Activated CD8-positive, alpha-beta T cell treated with anti-CD3 and anti-CD28 coated beads for 36 hours (primary cell): ENCODE results near the gene PRICKLE3. TPM values are rescaled to one million over a fixed set of nuclear protein-coding genes. Genes with fewer than 3 reads are reported as not detected.

Experiments used
- ATAC-seq: fragments of 200-7000 bp; cut with Tn5 transposase; one replicate; pipeline ENCODE4 v1.10.0; 2021; ENCODE audit warnings: mild to moderate bottlenecking, moderate library complexity
- CTCF ChIA-PET: fragments of 350-600 bp; sonication (Branson Sonifier 250); formaldehyde crosslinking; loops from one replicate; lab custom pipeline; 2021; ENCODE audit warnings: antibody characterized with exemption; lab: Charles Lee
- POLR2A ChIA-PET: fragments of 350-600 bp; sonication (Branson Sonifier 250); formaldehyde crosslinking; loops from one replicate; lab custom pipeline; 2021; ENCODE audit warnings: antibody characterized with exemption; lab: Charles Lee
- DNase-seq: peaks from one replicate; pipeline ENCODE4 v3.0.0-alpha.2; 2020
- H3K27ac Mint-ChIP-seq: one replicate; pipeline ENCODE4 v1.8.0; 2021; ENCODE audit warnings: mild to moderate bottlenecking, mixed read lengths
- H3K27me3 Mint-ChIP-seq: one replicate; pipeline ENCODE4 v1.8.0; 2021; ENCODE audit warnings: mixed read lengths
- H3K36me3 Mint-ChIP-seq: one replicate; pipeline ENCODE4 v1.8.0; 2021; ENCODE audit warnings: low read depth, mixed read lengths
- H3K4me1 Mint-ChIP-seq: one replicate; pipeline ENCODE4 v1.8.0; 2021; ENCODE audit warnings: low read depth, mixed read lengths
- H3K4me3 Mint-ChIP-seq: one replicate; pipeline ENCODE4 v1.8.0; 2021; ENCODE audit warnings: mild to moderate bottlenecking, moderate library complexity, mixed read lengths
- H3K9me3 Mint-ChIP-seq: one replicate; pipeline ENCODE4 v1.8.0; 2021; ENCODE audit warnings: mixed read lengths
- CTCF ChIP-seq: fragments of 200-600 bp; IDR thresholded peaks from one replicate; pipeline ENCODE4 v1.8.0; 2022; ENCODE audit warnings: antibody characterized with exemption, mild to moderate bottlenecking
- intact Hi-C: fragments of 100-400 bp; cut with micrococcal nuclease; formaldehyde crosslinking; loops from one replicate; pipeline ENCODE4 v1.10.0; 2022
- total RNA-seq, 2 experiments: library from RNA; stranded (reverse); gene quantifications; one replicate each; pipeline ENCODE4 v1.2.3, GENCODE V29; 2021

Gene PRICKLE3
- total RNA-seq, 2 experiments from 2014 or later, result 25.9 TPM

GRCh38 chrX:49160908-49161307, 25.3 kb downstream of the PRICKLE3 start:
- DNase-seq, result no peak
- Mint-ChIP-seq H3K4me3 (no peak overlapping the region), H3K4me1 (peaks cover 16% of the 10 kb centered on the region), H3K27ac (no peak overlapping the region), H3K27me3 (no peaks in the 10 kb centered on the region), H3K9me3 (no peaks in the 10 kb centered on the region), H3K36me3 (no peaks in the 10 kb centered on the region)
- intact Hi-C loops, result no loop called here
- no peak for ATAC-seq
- ChIA-PET CTCF (no interaction called here), POLR2A (interaction anchor here (1.1 kb wide), 1 partner anchor 12 kb away, joined by 3 read pairs; no protein-coding TSS in a partner anchor)
- no peak for TF ChIP-seq CTCF

GRCh38 chrX:49157194-49157593, 29.0 kb downstream of the PRICKLE3 start:
- Mint-ChIP-seq H3K4me3 (no peak overlapping the region), H3K9me3 (no peaks in the 10 kb centered on the region), H3K36me3 (no peaks in the 10 kb centered on the region), H3K27ac (no peak overlapping the region), H3K27me3 (no peaks in the 10 kb centered on the region), H3K4me1 (peaks cover 13% of the 10 kb centered on the region)
- POLR2A ChIA-PET, result interaction anchor here (0.9 kb wide), 1 partner anchor 36 kb away, joined by 3 read pairs; no protein-coding TSS in a partner anchor
- DNase-seq, result no peak
- ATAC-seq, result no peak
- intact Hi-C loops, result no loop called here
- CTCF ChIA-PET, result no interaction called here
- TF ChIP-seq CTCF, result no peak

DNA sequence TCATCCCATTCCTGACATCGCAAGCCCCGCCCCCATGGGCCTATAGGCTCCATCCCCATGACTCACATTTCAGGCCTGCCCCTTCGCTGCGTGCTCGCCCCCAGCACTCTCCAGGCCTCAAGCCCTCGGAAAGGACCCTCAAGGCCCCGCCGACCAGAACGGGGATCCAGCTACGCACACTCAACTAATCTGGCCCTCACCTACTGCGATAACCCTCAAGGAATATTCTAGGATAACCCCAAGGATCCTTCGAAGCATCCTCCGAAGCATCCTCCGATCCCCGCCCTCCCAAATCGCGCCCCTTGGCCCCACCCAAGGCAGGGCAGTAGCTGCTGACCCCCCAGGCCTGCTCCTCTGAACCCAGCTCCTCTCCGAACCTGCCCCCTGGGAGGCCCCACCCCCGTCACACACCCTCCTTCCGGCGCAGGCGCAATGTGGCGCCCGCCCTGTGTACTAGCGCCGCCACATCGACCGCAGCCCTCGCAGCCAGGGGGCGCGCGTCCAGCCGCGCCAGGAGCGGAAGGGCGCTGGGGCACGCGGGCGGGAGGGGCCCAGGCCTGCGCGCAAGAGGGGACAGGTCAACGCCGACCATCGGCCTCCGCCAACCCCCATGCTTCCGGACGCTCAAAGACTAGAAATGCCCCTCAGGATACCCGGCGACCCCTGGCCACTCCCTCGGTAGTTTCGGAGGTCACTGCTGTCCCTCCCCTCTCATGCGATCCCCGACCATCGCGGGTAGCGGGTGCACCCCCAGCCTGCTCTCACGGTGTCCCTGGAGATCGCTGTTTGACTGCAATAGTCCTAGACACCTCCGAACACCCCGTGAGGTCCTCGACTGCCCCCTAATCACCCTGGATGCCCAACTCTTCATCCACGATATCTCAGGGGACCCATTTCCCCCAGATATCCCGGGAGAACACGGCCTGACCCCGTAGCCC, 30.0 kb downstream of the PRICKLE3 start:
- Mint-ChIP-seq H3K27ac (peak overlapping the region; percentile 97), H3K27me3 (no peaks in the 10 kb centered on the region)
- intact Hi-C loops, result no loop called here

GRCh38 chrX:49155243-49155899, 30.8 kb downstream of the PRICKLE3 start:
- no peaks in the 10 kb centered on the region for H3K9me3 Mint-ChIP-seq
- POLR2A ChIA-PET, result interaction anchor here (0.9 kb wide), 1 partner anchor 31 kb away, joined by 3 read pairs; no protein-coding TSS in a partner anchor
- peak overlapping the region; percentile 85 for H3K4me3 Mint-ChIP-seq
- TF ChIP-seq CTCF, result no peak
- CTCF ChIA-PET, result interaction anchor here (0.6 to 2.4 kb wide), 7 partner anchors 11 to 43 kb away, joined by 3 to 34 read pairs (median 5); partner anchors contain the start of gene PLP2
- ATAC-seq (peak; percentile 38), DNase-seq (peak; percentile 68)
- H3K27me3 Mint-ChIP-seq, result no peaks in the 10 kb centered on the region
- H3K27ac Mint-ChIP-seq, result peak overlapping the region; percentile 97
- no peaks in the 10 kb centered on the region for H3K36me3 Mint-ChIP-seq
- H3K4me1 Mint-ChIP-seq, result peaks cover 13% of the 10 kb centered on the region
- intact Hi-C loops, result no loop called here

More for the DNA sequence above, 30.0 kb downstream of the PRICKLE3 start:
- peaks cover 13% of the 10 kb centered on the region for H3K4me1 Mint-ChIP-seq
- CTCF ChIA-PET, result interaction anchor here (0.6 to 2.4 kb wide), 7 partner anchors 10 to 44 kb away, joined by 3 to 34 read pairs (median 5); partner anchors contain the start of gene PLP2
- ATAC-seq (peak; percentile 90), DNase-seq (peak; percentile 86)
- H3K9me3 Mint-ChIP-seq, result no peaks in the 10 kb centered on the region
- peak overlapping the region; percentile 85 for H3K4me3 Mint-ChIP-seq
- H3K36me3 Mint-ChIP-seq, result no peaks in the 10 kb centered on the region
- TF ChIP-seq CTCF, result peak; percentile 35
- POLR2A ChIA-PET, result no interaction called here
